ENCODE measurements around the gene SNX6.
"Not testable (repeated sequence)": the region's sequence is repeated elsewhere in the genome, so short reads cannot be mapped to it uniquely, and the experiment has no call there.

DNA sequence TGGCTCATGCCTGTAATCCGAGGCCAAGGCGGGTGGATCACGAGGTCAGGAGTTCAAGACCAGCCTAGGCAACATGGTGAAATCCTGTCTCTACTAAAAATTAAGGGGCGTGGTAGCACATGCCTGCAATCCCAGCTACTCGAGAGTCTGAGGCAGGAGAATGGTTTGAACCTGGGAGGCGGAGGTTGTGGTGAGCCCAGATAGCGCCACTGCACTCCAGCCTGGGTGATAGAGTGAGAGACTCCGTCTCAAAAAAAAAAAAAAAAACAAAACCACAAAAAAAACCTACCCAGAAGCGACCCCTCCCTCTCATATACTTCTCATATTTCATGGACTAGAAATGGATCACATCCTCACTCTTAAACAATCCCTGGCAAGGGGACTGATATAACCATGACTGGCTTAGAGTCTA, 4.4 kb upstream of the SNX6 start:
- TF ChIP-seq, protein P1, sequence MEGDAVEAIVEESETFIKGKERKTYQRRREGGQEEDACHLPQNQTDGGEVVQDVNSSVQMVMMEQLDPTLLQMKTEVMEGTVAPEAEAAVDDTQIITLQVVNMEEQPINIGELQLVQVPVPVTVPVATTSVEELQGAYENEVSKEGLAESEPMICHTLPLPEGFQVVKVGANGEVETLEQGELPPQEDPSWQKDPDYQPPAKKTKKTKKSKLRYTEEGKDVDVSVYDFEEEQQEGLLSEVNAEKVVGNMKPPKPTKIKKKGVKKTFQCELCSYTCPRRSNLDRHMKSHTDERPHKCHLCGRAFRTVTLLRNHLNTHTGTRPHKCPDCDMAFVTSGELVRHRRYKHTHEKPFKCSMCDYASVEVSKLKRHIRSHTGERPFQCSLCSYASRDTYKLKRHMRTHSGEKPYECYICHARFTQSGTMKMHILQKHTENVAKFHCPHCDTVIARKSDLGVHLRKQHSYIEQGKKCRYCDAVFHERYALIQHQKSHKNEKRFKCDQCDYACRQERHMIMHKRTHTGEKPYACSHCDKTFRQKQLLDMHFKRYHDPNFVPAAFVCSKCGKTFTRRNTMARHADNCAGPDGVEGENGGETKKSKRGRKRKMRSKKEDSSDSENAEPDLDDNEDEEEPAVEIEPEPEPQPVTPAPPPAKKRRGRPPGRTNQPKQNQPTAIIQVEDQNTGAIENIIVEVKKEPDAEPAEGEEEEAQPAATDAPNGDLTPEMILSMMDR (IDR thresholded peaks at IDR 0.05; ENCODE audit: low read depth, low read length, poor library complexity, severe bottlenecking), result not testable (repeated sequence)
- not testable (repeated sequence) for TF ChIP-seq EZH2phosphoT487 (IDR thresholded peaks at IDR 0.05; ENCODE audit: borderline replicate concordance, low read length)

Measured in DOHH2 (cell line).